Immature natural killer cell (primary cell): ENCODE results near the gene NUTM2B. TPM values are rescaled to one million over a fixed set of nuclear protein-coding genes. Genes with fewer than 3 reads are reported as not detected.
A peak's percentile ranks its signal among the peaks of the same experiment; 100 is the strongest.
"Not testable (repeated sequence)": the region's sequence is repeated elsewhere in the genome, so short reads cannot be mapped to it uniquely, and the experiment has no call there.

Experiments used
- DNase-seq, 3 donors: peaks; one replicate each; pipeline ENCODE4 v3.0.0; 2022; ENCODE audit warnings: mixed read lengths in 1 of 3
- H3K27ac Mint-ChIP-seq, 6 donors: one replicate each; pipeline ENCODE4 v1.8.0; 2020; ENCODE audit warnings: mixed read lengths in 6 of 6, mild to moderate bottlenecking in 5 of 6, inconsistent platforms in 4 of 6, moderate library complexity in 3 of 6
- H3K27me3 Mint-ChIP-seq, 3 donors: one replicate each; pipeline ENCODE4 v1.8.0; 2020 to 2021; ENCODE audit warnings: low read depth in 3 of 3, mild to moderate bottlenecking in 3 of 3, mixed read lengths in 3 of 3, moderate library complexity in 3 of 3, inconsistent platforms in 1 of 3
- H3K36me3 Mint-ChIP-seq, 3 donors: one replicate each; pipeline ENCODE4 v1.8.0; 2020; ENCODE audit warnings: mixed read lengths in 3 of 3, inconsistent platforms in 2 of 3, mild to moderate bottlenecking in 2 of 3
- H3K4me1 Mint-ChIP-seq, 2 donors: one replicate each; pipeline ENCODE4 v1.8.0; 2020; ENCODE audit warnings: inconsistent platforms in 2 of 2, mild to moderate bottlenecking in 2 of 2, mixed read lengths in 2 of 2, moderate library complexity in 1 of 2
- H3K4me3 Mint-ChIP-seq, 5 donors: one replicate each; pipeline ENCODE4 v1.8.0; 2020; ENCODE audit warnings: mild to moderate bottlenecking in 5 of 5, mixed read lengths in 5 of 5, inconsistent platforms in 3 of 5, moderate library complexity in 3 of 5
- H3K9me3 Mint-ChIP-seq, 6 donors: one replicate each; pipeline ENCODE4 v1.8.0; 2020; ENCODE audit warnings: mild to moderate bottlenecking in 6 of 6, mixed read lengths in 6 of 6, inconsistent platforms in 4 of 6, moderate library complexity in 3 of 6
- polyA plus RNA-seq, 3 donors: library from polyadenylated mRNA; unstranded; fragments of 300-500 nt; fragmentation: Illumina TruSeq; gene quantifications; one replicate each; pipeline ENCODE4 v1.2.3, GENCODE V29; 2021

The NUTM2B gene, protein sequence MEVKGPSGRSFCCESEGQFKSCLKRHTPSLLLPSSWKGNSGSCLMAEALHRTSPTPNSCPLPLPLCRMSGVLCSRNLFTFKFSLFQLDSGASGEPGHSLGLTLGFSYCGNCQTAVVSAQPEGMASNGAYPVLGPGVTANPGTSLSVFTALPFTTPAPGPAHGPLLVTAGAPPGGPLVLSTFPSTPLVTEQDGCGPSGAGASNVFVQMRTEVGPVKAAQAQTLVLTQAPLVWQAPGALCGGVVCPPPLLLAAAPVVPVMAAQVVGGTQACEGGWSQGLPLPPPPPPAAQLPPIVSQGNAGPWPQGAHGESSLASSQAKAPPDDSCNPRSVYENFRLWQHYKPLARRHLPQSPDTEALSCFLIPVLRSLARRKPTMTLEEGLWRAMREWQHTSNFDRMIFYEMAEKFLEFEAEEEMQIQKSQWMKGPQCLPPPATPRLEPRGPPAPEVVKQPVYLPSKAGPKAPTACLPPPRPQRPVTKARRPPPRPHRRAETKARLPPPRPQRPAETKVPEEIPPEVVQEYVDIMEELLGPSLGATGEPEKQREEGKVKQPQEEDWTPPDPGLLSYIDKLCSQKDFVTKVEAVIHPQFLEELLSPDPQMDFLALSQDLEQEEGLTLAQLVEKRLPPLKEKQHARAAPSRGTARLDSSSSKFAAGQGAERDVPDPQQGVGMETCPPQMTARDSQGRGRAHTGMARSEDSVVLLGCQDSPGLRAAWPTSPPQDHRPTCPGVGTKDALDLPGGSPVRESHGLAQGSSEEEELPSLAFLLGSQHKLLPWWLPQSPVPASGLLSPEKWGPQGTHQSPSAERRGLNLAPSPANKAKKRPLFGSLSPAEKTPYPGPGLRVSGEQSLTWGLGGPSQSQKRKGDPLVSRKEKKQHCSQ
- polyA plus RNA-seq = under 1 TPM in 1 of 3 donors, not detected in 2; 0.09 TPM

DNA sequence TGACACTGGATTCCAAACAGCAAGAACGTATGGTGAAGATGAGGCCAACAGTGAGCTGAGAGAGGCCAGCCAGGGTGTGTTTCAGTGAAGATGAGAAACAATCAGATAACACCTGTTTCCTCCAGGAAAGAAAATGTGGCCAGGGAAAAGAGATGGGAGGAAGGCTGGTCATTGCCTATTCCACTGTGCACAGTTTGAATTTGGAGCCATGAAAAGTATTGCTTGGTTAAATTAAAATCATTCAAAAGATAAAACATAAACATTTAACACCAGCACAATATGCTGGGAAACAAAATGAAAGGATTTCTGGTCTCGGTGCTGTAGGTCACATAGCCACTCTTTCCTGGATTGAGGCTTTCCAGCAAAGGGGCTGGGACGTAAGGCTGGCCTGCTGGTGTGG, at the start of gene NUTM2B:
Gene NUTM2B (plus strand): TSS at position 301 of the 400 bp plus-strand sequence. CDS start 383 bp downstream, outside the sequence.
- DNase-seq, H3K4me1 Mint-ChIP-seq, H3K9me3 Mint-ChIP-seq, H3K27ac Mint-ChIP-seq, H3K36me3 Mint-ChIP-seq, H3K4me3 Mint-ChIP-seq, H3K27me3 Mint-ChIP-seq: not testable (repeated sequence)

DNA sequence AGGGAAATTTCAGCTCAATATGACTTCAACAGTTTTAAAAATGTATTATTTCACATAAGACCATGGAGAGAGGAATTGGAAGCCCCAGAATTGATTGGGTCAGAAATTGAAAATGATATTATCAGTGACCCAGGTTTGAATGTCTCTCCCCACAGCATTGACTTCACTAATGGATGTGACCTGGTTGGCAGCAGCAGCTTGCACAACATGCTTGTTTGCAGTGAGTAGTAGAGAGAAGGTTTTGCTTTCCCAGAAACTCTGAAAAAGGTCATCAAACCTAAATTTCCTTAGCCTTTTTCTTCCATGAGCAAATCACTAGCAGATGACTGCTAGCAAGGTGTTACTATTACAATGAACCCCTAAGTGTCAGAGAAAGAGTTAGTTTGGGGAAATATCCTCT, 39.7 kb upstream of the NUTM2B start:
- H3K9me3 Mint-ChIP-seq, H3K36me3 Mint-ChIP-seq, DNase-seq, H3K27ac Mint-ChIP-seq, H3K4me1 Mint-ChIP-seq, H3K4me3 Mint-ChIP-seq, H3K27me3 Mint-ChIP-seq: not testable (repeated sequence)

DNA sequence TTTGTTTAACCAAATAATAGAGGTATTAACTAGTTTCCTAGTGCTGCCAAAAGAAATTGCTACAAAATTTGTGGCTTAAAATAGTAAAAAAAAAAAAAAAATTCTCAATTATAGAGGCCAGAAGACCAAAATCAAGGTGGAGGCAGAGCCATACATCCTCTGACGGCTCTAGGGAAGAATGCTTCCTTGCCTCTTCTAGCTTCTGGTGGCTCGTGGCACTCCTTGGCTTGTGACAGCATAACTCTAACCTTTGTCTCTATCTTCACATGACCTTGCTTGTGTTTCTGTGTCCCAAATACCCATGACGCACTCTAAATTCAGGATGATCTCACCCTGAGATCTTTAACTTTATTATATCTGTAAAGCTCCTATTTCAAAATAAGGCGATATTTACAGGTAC, 38.3 kb upstream of the NUTM2B start:
- not testable (repeated sequence) for DNase-seq, H3K9me3 Mint-ChIP-seq, H3K4me3 Mint-ChIP-seq, H3K27me3 Mint-ChIP-seq, H3K36me3 Mint-ChIP-seq, H3K4me1 Mint-ChIP-seq, H3K27ac Mint-ChIP-seq

DNA sequence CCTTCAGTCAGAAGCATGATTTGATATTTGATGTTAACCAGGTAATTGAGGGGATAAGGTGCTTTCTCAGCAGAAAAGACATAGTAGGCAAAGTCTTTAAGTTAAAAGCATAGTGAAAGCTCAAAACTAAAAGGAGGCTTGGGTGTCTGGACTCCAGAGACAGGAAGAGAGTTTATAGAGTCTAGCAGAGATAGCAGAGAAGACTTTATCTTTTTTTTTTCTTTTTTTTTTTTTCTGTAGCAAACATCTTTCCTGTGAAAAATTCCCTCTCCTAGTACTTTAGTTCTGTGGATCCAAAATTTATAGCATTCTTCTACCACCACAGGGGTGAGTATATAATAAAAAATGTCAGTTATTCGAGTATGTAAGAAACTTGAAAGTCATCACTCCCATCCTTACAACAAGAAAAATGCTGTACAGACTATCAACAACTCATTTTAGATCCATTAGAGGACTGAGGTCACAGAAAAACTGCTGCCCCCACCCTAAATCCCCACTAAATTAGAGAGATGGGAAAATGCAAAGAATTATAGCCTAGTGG, 33.7 kb upstream of the NUTM2B start:
- not testable (repeated sequence) for DNase-seq, H3K36me3 Mint-ChIP-seq, H3K27me3 Mint-ChIP-seq, H3K4me3 Mint-ChIP-seq, H3K4me1 Mint-ChIP-seq, H3K27ac Mint-ChIP-seq, H3K9me3 Mint-ChIP-seq

DNA sequence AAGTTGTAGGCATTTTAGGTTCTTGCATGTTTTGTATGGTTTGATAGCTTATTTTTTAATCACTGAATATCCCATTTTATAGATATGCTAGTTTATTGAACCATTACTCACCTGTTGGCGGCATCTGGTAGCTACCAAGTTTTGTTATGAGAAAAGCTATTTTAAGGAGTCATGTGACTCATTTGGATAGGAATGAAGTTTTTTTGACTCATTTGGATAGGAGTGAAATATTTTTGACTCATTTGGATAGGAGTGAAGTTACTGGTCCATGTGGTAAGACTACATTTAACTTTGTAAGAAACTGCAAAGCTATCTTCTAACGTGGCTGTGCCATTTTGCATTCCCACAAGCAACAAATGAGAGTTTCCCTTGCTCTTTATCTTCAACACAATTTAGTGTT, 28.1 kb upstream of the NUTM2B start:
- not testable (repeated sequence) for H3K27ac Mint-ChIP-seq, DNase-seq, H3K27me3 Mint-ChIP-seq, H3K9me3 Mint-ChIP-seq, H3K36me3 Mint-ChIP-seq, H3K4me1 Mint-ChIP-seq, H3K4me3 Mint-ChIP-seq

DNA sequence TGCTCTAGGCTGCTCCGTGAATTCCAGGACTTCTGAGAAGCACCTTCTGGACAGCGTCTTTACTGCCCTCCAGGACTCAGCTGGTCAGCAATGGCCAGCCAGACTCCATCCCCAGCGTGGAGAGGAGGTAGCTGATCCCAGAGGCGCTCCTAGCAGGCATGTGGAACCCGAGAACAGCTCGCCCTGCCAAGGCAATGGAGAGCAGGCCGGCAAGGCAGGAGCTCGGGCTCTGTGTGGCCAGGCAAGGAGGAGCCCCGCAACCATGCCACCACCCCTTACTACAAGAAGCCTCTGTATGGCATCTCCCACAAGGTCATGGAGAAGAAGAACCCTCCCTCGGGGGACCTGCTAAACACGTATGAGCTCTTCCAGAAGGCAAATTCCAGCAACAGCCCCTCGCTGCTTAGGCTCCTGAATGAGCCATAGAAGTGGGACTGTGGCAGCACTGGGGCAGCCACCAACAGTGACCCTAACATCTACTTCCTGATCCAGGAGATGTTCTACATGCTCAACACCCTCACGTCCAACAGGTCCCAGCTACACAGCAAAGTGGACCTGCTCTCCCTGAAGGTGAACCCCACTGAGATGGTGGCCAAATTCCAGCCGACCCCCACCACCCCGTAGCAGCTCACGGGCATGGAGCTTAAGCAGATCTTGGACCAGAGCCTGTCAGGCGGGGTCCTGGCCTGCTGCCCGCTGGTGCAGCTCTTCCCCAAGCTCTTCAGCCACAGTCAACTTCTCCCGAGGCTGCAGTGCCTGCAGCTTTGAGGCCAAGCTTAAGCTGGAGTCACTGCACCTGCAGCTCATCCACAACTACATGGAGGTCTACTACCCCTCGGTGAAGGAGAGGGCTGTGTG, 19.8 kb upstream of the NUTM2B start:
- not testable (repeated sequence) for H3K36me3 Mint-ChIP-seq, H3K27ac Mint-ChIP-seq, DNase-seq, H3K27me3 Mint-ChIP-seq, H3K4me3 Mint-ChIP-seq, H3K4me1 Mint-ChIP-seq, H3K9me3 Mint-ChIP-seq

DNA sequence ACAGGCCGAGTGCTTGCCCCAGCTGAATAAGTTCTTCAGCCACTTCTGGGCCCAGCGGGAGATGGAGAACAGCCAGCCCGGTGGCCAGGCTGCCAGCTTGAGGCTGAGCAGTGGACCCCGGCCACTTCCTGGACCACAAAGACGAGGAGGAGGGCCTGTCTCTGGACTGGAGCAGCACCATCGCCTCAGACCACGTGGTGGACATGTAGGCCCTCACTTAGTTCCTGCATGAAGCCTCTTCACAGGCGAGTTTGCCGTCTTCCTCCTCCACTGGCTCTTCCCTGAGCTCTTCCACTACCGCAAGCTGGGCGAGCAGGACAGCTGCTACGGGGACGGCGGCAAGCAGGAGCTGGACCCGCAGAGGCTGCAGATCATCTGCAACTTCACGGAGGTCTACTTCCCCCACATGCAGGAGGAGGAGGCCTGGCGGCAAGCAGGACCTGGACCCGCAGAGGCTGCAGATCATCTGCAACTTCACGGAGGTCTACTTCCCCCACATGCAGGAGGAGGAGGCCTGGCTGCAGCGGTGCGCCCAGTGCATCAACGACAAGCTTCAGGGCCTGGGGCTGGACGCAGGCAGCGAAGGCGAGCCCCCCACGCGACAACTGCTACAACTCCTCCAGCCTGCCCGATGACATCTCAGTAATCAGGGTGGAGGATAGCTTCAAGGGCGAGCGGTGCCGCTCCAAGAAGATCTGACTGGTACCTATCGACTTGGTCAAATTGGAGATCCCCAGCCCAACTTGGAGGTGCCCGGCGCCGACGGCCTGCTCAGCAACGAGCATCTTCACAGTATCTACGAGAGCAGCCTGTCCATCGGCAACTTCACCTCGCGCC, 18.9 kb upstream of the NUTM2B start:
- not testable (repeated sequence) for H3K4me3 Mint-ChIP-seq, H3K36me3 Mint-ChIP-seq, H3K4me1 Mint-ChIP-seq, H3K27ac Mint-ChIP-seq, H3K27me3 Mint-ChIP-seq, H3K9me3 Mint-ChIP-seq, DNase-seq

DNA sequence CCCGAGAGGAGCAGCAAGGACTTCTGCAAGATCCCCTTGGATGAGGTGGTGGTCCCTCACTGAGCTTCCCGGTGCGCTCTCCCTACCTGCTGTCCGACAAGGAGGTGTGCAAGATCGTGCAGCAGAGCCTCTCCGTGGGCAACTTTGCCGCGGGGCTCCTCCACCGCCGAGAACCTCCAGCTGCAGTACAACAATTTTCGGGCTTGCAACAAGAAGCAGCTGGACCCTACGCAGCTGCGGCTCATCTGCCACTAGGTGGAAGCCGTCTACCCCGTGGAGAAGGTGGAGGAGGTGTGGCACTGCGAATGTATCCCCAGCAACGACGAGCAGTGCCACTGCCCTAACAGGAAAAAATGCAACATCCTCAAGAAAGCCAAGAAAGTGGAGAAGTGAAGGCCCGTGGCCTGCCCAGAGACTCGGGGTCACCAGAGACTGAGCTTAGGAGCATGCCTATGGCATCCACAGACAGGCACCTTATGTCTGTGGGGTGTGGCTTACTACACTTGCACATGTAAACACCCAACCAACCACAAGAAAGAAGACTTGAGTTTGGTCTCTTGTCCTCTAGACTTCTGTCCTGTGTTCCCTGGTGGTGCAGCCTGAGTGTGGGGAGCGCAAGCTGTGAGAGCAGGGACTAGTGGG, 17.9 kb upstream of the NUTM2B start:
- H3K4me3 Mint-ChIP-seq = peak overlapping the region in 1 of 5 donors; percentile 59
- H3K27me3 Mint-ChIP-seq, H3K4me1 Mint-ChIP-seq, H3K36me3 Mint-ChIP-seq, H3K9me3 Mint-ChIP-seq, H3K27ac Mint-ChIP-seq: not testable (repeated sequence)
- DNase-seq = peak in 2 of 3 donors; percentile 19 to 33

DNA sequence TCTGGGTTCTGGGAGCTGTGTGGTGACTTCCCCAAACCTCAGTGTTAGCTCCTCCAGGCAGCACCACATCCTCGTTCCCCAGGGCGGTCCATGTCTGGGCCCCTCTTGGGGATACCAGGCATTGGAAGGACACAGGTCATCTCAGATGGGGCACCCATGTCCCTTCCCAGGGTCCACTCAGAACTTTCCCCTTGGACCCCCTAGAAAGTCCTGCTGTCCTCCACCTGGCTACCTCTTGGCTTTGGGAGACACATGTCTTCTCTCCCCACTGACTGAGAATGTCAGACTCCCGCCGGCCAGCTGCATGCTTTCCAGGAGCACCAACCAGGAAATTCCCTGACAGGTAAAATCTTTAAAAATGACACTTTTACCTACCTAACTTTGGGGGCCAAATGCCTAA, 16.4 kb upstream of the NUTM2B start:
- H3K4me1 Mint-ChIP-seq, H3K4me3 Mint-ChIP-seq, H3K27ac Mint-ChIP-seq, H3K27me3 Mint-ChIP-seq, H3K36me3 Mint-ChIP-seq, DNase-seq, H3K9me3 Mint-ChIP-seq: not testable (repeated sequence)

DNA sequence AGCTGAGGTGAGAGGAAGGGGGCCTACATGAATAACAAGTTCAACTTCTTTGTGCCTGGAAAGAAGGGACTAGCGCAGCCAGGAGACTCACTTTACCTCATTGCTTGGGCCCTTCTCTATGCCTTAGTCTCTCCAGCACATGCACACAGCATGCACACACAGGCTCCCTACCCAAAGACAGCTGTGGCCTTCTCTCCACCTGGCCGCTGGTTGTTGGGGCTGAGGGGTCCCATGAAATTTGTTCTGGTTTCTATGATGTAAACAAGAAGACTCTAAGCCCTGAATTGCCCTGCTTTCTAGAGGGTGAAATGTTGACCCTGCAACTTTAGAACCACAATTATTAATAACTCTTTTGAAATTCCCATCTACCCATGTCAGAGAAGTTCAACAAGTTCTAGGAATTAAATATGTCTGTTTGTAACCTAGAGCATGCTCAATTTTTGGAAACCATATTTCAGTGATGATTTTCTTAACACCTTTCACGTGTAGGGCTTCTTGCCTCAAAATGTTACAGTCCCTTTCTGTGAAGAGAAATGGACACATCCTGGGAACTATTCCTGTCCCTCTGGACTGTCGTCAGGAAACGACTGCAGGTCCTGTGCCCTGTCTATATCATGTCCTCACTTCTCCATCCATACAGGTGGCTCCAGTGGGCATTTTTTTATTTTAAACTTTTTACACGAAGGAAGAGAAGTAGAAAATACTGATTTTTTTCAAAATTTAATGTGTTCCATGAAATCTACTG, 15.4 kb upstream of the NUTM2B start:
- not testable (repeated sequence) for DNase-seq

DNA sequence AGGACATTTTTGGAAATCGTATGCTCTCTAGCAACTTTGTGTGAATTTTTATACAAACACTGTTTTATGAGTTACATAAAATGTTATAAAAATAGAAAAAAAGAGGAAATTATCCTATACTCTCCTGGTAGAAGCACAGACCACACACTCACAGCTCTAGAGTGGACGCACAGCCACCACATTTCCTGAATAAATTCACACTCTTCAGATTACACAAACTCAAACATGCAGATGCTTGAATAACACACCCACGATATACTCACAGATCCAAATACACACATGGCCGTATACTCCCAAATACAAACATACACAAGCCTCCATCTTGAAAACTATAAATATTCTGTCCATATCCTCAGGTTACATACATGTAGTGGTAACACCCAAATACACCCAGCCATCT, 14.2 kb upstream of the NUTM2B start:
- not testable (repeated sequence) for H3K4me3 Mint-ChIP-seq, H3K36me3 Mint-ChIP-seq, H3K9me3 Mint-ChIP-seq, H3K27me3 Mint-ChIP-seq, H3K27ac Mint-ChIP-seq
- H3K4me1 Mint-ChIP-seq = peaks cover 2 to 12% of the 10 kb centered on the region in 2 donors
- peak in 1 of 3 donors; percentile 5 for DNase-seq

More for the DNA sequence above, 15.4 kb upstream of the NUTM2B start:
- H3K9me3 Mint-ChIP-seq, H3K36me3 Mint-ChIP-seq, H3K27me3 Mint-ChIP-seq, H3K4me3 Mint-ChIP-seq, H3K4me1 Mint-ChIP-seq: not testable (repeated sequence)
- peak overlapping the region in 1 of 6 donors; percentile 34 for H3K27ac Mint-ChIP-seq

DNA sequence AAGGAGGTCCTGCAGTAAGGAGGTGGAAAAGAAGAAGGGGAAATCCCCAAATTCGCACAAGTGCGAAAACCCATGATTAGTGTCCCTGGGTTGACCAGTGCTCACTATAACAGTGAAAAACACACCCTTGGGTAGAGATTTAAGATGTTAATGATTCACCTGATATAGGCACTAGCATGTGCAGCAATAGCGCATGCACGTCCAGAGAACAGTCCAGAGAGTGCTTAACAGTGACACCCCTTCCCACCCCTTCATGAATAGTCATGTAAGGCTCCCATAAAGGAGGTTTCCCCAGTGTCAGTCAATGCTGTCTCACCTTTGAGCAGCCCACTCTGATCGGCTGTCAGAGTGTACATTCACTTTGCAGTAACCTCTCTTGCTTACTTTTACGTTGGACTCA, 6.4 kb upstream of the NUTM2B start:
- H3K9me3 Mint-ChIP-seq, H3K4me3 Mint-ChIP-seq, H3K36me3 Mint-ChIP-seq, H3K27me3 Mint-ChIP-seq, DNase-seq: not testable (repeated sequence)
- Mint-ChIP-seq H3K4me1 (peaks cover 11 to 30% of the 10 kb centered on the region in 2 donors), H3K27ac (peak overlapping the region in 4 of 6 donors; percentile 28 to 82 (median 76))
